Left ventricle myocardium inferior (tissue), 1 donor: ENCODE results near the gene OR4A15. TPM values are rescaled to one million over a fixed set of nuclear protein-coding genes. Genes with fewer than 3 reads are reported as not detected.

Experiments used
- DNase-seq: peaks from one replicate; pipeline ENCODE4 v3.0.0-alpha.2; 2020
- H3K27ac ChIP-seq: fragments of 200-600 bp; replicated peaks from 2 replicates; pipeline ENCODE4 v1.8.0; 2021
- H3K27me3 ChIP-seq: fragments of 200-600 bp; 2 replicates; pipeline ENCODE4 v1.8.0; 2021; ENCODE audit warnings: low read depth
- H3K36me3 ChIP-seq: fragments of 200-600 bp; 2 replicates; pipeline ENCODE4 v1.8.0; 2021
- H3K4me1 ChIP-seq: fragments of 200-600 bp; 2 replicates; pipeline ENCODE4 v1.8.0; 2021
- H3K4me3 ChIP-seq: fragments of 200-600 bp; 2 replicates; pipeline ENCODE4 v1.8.0; 2021; ENCODE audit warnings: mild to moderate bottlenecking, moderate library complexity
- H3K9me3 ChIP-seq: fragments of 200-600 bp; replicated peaks from 2 replicates; pipeline ENCODE4 v1.8.0; 2021
- intact Hi-C: fragments of 100-400 bp; cut with micrococcal nuclease; formaldehyde crosslinking; loops from one replicate; pipeline ENCODE4 v1.11.0; 2022
- total RNA-seq: library from RNA; stranded (reverse); fragmentation: NEBNext Ultra II Directional; extraction: Animal tissue kit (Norgen Biotek cat#: 25700); gene quantifications from one replicate; pipeline ENCODE4 v1.2.1, GENCODE V29; 2021
- TF ChIP-seq, protein P1 (sequence below): fragments of 200-600 bp; IDR thresholded peaks from 2 replicates; pipeline ENCODE4 v1.8.0; 2021; ENCODE audit warnings: antibody characterized with exemption, mild to moderate bottlenecking, borderline replicate concordance
- donor health status: DM: no; HTN: yes; CAD: no; lungs with severe emphysema.

The OR4A15 gene
- total RNA-seq, 1 donor from 2014 or later, result not detected

DNA sequence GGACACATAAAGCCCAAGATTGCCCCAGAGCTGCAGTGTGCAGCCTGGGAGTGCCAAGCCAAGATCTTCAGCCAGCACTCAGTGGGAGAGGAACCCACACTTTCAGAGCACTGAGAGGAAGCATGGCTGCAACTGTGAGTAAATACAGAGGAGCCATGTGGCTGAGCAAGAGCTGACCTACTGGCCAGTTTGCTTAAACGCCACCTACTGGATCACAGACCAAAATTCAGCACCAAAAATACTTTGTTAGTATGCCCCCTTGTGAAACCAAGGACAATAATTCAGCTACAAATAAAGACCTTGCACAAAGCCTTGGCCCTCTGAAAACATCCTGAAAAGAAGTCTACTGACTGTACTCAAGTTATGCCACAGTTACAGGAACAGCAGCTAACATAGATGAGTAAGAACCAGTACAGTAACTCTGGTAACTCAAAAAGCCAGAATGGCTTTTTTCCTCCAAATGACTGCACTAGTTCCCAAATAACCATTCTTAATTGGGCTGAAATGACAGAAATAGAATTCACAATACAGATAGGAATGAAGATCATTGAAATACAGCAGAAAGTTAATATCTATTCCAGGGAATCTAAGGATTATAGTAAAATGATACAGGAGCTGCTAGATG lies 10.1 kb upstream of the OR4A15 start:
- TF ChIP-seq, protein P1, sequence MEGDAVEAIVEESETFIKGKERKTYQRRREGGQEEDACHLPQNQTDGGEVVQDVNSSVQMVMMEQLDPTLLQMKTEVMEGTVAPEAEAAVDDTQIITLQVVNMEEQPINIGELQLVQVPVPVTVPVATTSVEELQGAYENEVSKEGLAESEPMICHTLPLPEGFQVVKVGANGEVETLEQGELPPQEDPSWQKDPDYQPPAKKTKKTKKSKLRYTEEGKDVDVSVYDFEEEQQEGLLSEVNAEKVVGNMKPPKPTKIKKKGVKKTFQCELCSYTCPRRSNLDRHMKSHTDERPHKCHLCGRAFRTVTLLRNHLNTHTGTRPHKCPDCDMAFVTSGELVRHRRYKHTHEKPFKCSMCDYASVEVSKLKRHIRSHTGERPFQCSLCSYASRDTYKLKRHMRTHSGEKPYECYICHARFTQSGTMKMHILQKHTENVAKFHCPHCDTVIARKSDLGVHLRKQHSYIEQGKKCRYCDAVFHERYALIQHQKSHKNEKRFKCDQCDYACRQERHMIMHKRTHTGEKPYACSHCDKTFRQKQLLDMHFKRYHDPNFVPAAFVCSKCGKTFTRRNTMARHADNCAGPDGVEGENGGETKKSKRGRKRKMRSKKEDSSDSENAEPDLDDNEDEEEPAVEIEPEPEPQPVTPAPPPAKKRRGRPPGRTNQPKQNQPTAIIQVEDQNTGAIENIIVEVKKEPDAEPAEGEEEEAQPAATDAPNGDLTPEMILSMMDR, result no peak
- H3K27ac ChIP-seq, result no peak overlapping the region
- H3K4me1 ChIP-seq, result no peaks in the 10 kb centered on the region
- no peaks in the 10 kb centered on the region for H3K36me3 ChIP-seq
- no peaks in the 10 kb centered on the region for H3K27me3 ChIP-seq
- no peak overlapping the region for H3K4me3 ChIP-seq
- intact Hi-C loops, result no loop called here
- peaks cover 23% of the 10 kb centered on the region for H3K9me3 ChIP-seq
- DNase-seq, result no peak

DNA sequence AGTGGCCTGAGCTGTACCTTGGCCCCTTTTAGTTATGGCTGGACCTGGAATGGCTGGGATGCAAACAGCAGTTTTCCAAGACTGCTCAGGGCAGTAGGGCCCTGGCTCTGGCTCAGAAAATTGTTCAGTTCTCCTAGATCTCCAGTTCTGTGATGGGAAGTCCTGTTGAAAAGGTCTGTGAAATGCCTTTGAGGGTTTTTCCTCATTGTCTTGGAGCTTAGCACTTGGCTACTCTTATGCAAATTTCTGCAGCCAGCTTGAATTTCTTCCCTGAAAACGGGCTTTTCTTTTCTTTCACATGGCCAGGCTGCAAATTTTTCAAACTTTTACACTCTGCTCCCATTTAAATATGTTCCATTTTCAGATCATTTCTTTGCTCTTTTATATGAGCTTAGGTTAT lies 33.2 kb downstream of the OR4A15 start:
- H3K36me3 ChIP-seq, result no peaks in the 10 kb centered on the region
- no peak overlapping the region for H3K4me3 ChIP-seq
- no peaks in the 10 kb centered on the region for H3K4me1 ChIP-seq
- DNase-seq, result no peak
- H3K9me3 ChIP-seq, result peaks cover 29% of the 10 kb centered on the region
- H3K27me3 ChIP-seq, result no peaks in the 10 kb centered on the region
- no peak overlapping the region for H3K27ac ChIP-seq
- TF ChIP-seq, protein P1, result no peak
- intact Hi-C loops, result no loop called here

Other genes with a start within 250 kb of the OR4A15 start
- gene TRIM48, start 105.8 kb upstream of the OR4A15 start, total RNA-seq, result not detected
- gene OR4A16, start 24.8 kb upstream of the OR4A15 start, total RNA-seq, result not detected
- not detected for gene OR4C15, start 186.5 kb downstream of the OR4A15 start, total RNA-seq
- gene OR4C16, start 204.2 kb downstream of the OR4A15 start, total RNA-seq, result not detected
- not detected for gene OR4C11, start 239.7 kb downstream of the OR4A15 start, total RNA-seq